ENCODE measurements around the gene TEX14.

The TEX14 gene

DNA sequence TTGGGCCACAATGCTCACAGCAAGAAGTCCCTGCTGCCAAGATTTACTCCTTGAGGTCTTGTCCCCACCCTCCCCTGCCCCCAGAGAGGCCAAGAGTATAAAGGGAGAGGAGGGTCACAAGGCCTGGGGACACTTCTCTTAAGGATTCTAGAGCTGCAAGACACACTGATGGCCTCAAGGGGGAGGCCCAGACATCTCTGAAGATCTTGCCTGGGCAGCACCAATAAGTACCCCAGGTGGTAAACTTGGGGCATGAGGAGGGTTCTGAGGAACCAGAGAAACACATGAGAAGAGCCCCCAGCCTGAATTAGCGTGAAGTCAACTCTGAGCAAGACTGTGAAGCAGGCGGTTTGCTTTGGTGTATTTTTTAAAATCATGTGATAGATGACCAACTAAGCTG lies 150.6 kb downstream of the TEX14 start:
- Histone ChIP-seq H3K4me3 (no peak overlapping the region), H3K9me3 (no peaks in the 10 kb centered on the region), H3K27me3 (no peaks in the 10 kb centered on the region), H3K4me1 (peaks cover 0 to 13% (median 5%) of the 10 kb centered on the region in 4 donors), H3K27ac (no peak overlapping the region), H3K36me3 (no peaks in the 10 kb centered on the region)
- no peak for TF ChIP-seq CTCF (IDR thresholded peaks at IDR 0.05)
- no peak for DNase-seq
- intact Hi-C loops (cut with DNase I; ENCODE audit: low total_unique reads) = no loop called here

GRCh38 chr17:58539698-58540097 lies 152.1 kb downstream of the TEX14 start:
- no peaks in the 10 kb centered on the region for H3K36me3 ChIP-seq
- intact Hi-C loops (cut with DNase I; ENCODE audit: low total_unique reads) = loop anchor here (10.0 kb wide), 1 partner anchor 85 kb away; no protein-coding TSS in a partner anchor
- no peaks in the 10 kb centered on the region for H3K9me3 ChIP-seq
- no peak for DNase-seq
- H3K27ac ChIP-seq = no peak overlapping the region
- H3K4me1 ChIP-seq = peaks cover 0 to 13% (median 5%) of the 10 kb centered on the region in 4 donors
- TF ChIP-seq CTCF (IDR thresholded peaks at IDR 0.05) = no peak
- no peak overlapping the region for H3K4me3 ChIP-seq
- no peaks in the 10 kb centered on the region for H3K27me3 ChIP-seq

GRCh38 chr17:58538811-58539409 lies 152.9 kb downstream of the TEX14 start:
- Histone ChIP-seq H3K36me3 (no peaks in the 10 kb centered on the region), H3K27me3 (no peaks in the 10 kb centered on the region), H3K9me3 (no peaks in the 10 kb centered on the region), H3K4me3 (no peak overlapping the region), H3K27ac (no peak overlapping the region), H3K4me1 (peaks cover 0 to 13% (median 5%) of the 10 kb centered on the region in 4 donors)
- no peak for DNase-seq
- no peak for TF ChIP-seq CTCF (IDR thresholded peaks at IDR 0.05)
- intact Hi-C loops (cut with DNase I; ENCODE audit: low total_unique reads) = loop anchor here (10.0 kb wide), 1 partner anchor 86 kb away; no protein-coding TSS in a partner anchor

GRCh38 chr17:58537266-58537665 lies 154.6 kb downstream of the TEX14 start:
- Histone ChIP-seq H3K27ac (no peak overlapping the region), H3K36me3 (no peaks in the 10 kb centered on the region), H3K27me3 (no peaks in the 10 kb centered on the region), H3K9me3 (no peaks in the 10 kb centered on the region), H3K4me1 (peaks cover 0 to 17% (median 11%) of the 10 kb centered on the region in 4 donors), H3K4me3 (no peak overlapping the region)
- intact Hi-C loops (cut with DNase I; ENCODE audit: low total_unique reads) = loop anchor here (10.0 kb wide), 1 partner anchor 88 kb away; no protein-coding TSS in a partner anchor
- DNase-seq = no peak
- no peak for TF ChIP-seq CTCF (IDR thresholded peaks at IDR 0.05)

- DNase-seq = no peak
- peaks cover 0 to 20% (median 13%) of the 10 kb centered on the region in 4 donors for H3K4me1 ChIP-seq
- H3K27ac ChIP-seq = no peak overlapping the region
- H3K4me3 ChIP-seq = no peak overlapping the region
- no peaks in the 10 kb centered on the region for H3K9me3 ChIP-seq
- TF ChIP-seq CTCF (IDR thresholded peaks at IDR 0.05) = no peak
- intact Hi-C loops (cut with DNase I; ENCODE audit: low total_unique reads) = loop anchor here (10.0 kb wide), 1 partner anchor 88 kb away; no protein-coding TSS in a partner anchor
- H3K36me3 ChIP-seq = no peaks in the 10 kb centered on the region
- H3K27me3 ChIP-seq = no peaks in the 10 kb centered on the region
These were observed 155.3 kb downstream of the TEX14 start for GRCh38 chr17:58536542-58536941.

All from tibial artery (tissue), 4 donors.